ENCODE results near the gene PLAC8L1. TPM values are rescaled to one million over a fixed set of nuclear protein-coding genes. Genes with fewer than 3 reads are reported as not detected.
"Not testable (repeated sequence)": the region's sequence is repeated elsewhere in the genome, so short reads cannot be mapped to it uniquely, and the experiment has no call there.

PLAC8L1 gene
- total RNA-seq, 5 donors from 2014 or later (not counting 1 experiment from before 2014, with no cell fraction given): 0.43 to 1.4 (median 0.60) TPM; not detected in 2

DNA sequence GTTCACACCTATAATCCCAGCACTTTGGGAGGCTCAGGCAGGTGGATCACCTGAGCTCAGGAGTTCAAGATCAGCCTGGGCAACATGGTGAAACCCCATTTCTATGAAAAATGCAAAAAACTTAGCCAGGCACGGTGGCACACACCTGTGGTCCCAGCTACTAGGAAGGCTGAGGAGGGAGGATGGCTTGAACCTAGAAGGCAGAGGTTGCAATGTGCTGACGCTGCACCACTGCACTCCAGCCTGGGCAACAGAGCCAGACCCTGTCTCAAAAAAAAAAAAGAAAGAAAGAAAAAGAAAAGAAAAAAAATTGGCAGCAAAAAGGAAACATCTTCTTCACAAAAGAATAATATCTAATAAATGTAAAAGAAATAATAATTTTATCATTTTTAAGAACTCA lies 3.5 kb upstream of the PLAC8L1 start:
- H3K27ac ChIP-seq (ENCODE audit: low read length); H3K4me1 Mint-ChIP-seq; H3K4me3 Mint-ChIP-seq; DNase-seq; CTCF ChIA-PET; H3K9me3 ChIP-seq; POLR2A ChIA-PET; H3K27me3 ChIP-seq (replicated peaks in 1 of 2; ENCODE audit: control insufficient read depth in 2 of 2, extremely low read depth in 1 of 2, insufficient read depth in 2 of 2, low read length in 1 of 2); H3K4me1 ChIP-seq (ENCODE audit: control insufficient read depth in 1 of 2, extremely low read depth in 1 of 2, insufficient read depth in 2 of 2, low read length in 2 of 2); ATAC-seq (replicated peaks in 1 of 4); H3K27me3 Mint-ChIP-seq; H3K4me3 ChIP-seq (ENCODE audit: control insufficient read depth in 1 of 2, extremely low read depth in 1 of 2, low read length in 1 of 2); H3K27ac Mint-ChIP-seq; H3K9me3 Mint-ChIP-seq: not testable (repeated sequence)
- 80% methylated on average over 1 of the region's 2 CpGs for WGBS (ENCODE audit: insufficient coverage)
- peaks cover 20% of the 10 kb centered on the region for H3K36me3 Mint-ChIP-seq
- H3K36me3 ChIP-seq (ENCODE audit: control insufficient read depth in 2 of 2, extremely low read depth in 1 of 2, insufficient read depth in 1 of 2, low read length in 1 of 2): peaks cover 0 to 14% of the 10 kb centered on the region in 2 donors

DNA sequence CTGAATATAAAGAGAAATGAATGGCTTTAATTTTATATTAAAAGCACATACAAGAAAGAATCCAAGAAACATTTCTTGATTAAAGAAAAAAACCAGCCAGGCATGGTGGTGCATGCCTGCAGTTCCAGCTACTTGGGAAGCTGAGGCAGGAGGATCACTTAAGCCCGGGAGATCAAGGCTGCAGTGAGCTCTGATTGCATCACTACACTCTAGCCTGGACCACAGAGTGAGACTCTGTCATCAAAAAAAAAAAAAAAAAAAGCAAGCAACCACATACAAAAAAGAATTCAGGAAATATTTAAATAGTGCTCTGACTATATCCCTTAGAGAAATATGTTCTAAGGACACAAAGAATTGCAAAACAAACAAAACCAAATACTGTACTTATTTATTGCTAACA lies 2.5 kb upstream of the PLAC8L1 start:
- Histone ChIP-seq H3K27ac (ENCODE audit: low read length) (no peak overlapping the region), H3K9me3 (no peaks in the 10 kb centered on the region), H3K4me1 (ENCODE audit: control insufficient read depth in 1 of 2, extremely low read depth in 1 of 2, insufficient read depth in 2 of 2, low read length in 2 of 2) (no peaks in the 10 kb centered on the region), H3K27me3 (replicated peaks in 1 of 2; ENCODE audit: control insufficient read depth in 2 of 2, extremely low read depth in 1 of 2, insufficient read depth in 2 of 2, low read length in 1 of 2) (no peaks in the 10 kb centered on the region), H3K36me3 (ENCODE audit: control insufficient read depth in 2 of 2, extremely low read depth in 1 of 2, insufficient read depth in 1 of 2, low read length in 1 of 2) (peaks cover 0 to 9% of the 10 kb centered on the region in 2 donors), H3K4me3 (ENCODE audit: control insufficient read depth in 1 of 2, extremely low read depth in 1 of 2, low read length in 1 of 2) (no peak overlapping the region)
- WGBS (ENCODE audit: insufficient coverage): no CpG with 5 or more reads among the region's 1 CpG
- CTCF ChIA-PET: interaction anchor here in 1 of 2 donors (0.6 kb wide), 1 partner anchor 38 kb away, joined by 7 read pairs; no protein-coding TSS in a partner anchor
- DNase-seq (no peak), ATAC-seq (replicated peaks in 1 of 4) (no peak)
- Mint-ChIP-seq H3K27me3 (no peaks in the 10 kb centered on the region), H3K4me1 (no peaks in the 10 kb centered on the region), H3K27ac (no peak overlapping the region), H3K4me3 (no peak overlapping the region), H3K9me3 (no peaks in the 10 kb centered on the region), H3K36me3 (peaks cover 17% of the 10 kb centered on the region)
- POLR2A ChIA-PET: no interaction called here

DNA sequence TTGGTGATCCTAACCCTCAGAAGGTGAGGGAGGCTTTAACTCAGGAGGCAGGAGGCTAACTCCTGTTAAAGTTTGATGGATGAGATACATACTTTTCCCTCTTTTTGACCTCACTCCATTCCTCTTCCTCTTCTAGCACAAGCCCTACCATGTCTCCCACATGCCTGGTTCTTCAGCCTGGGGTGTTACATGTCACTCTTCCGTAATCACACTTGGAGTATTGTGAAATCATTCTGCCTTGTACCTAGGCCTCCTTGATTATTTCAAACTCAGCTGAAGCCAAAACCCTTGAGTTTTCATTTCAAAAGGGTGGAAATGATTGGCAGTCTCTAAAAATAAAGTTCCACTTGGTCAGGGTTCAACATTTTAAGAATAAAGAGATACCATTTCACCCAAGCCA lies 1.8 kb downstream of the PLAC8L1 start:
- no CpG with 5 or more reads among the region's 1 CpG for WGBS (ENCODE audit: insufficient coverage)
- no peaks in the 10 kb centered on the region for H3K27me3 Mint-ChIP-seq
- no peaks in the 10 kb centered on the region for H3K36me3 ChIP-seq (ENCODE audit: control insufficient read depth in 2 of 2, extremely low read depth in 1 of 2, insufficient read depth in 1 of 2, low read length in 1 of 2)
- H3K4me1 ChIP-seq (ENCODE audit: control insufficient read depth in 1 of 2, extremely low read depth in 1 of 2, insufficient read depth in 2 of 2, low read length in 2 of 2): no peaks in the 10 kb centered on the region
- no peak for ATAC-seq (replicated peaks in 1 of 4)
- DNase-seq: no peak
- ChIA-PET CTCF (no interaction called here), POLR2A (no interaction called here)
- no peak overlapping the region for H3K4me3 Mint-ChIP-seq
- H3K9me3 Mint-ChIP-seq: no peaks in the 10 kb centered on the region
- no peak overlapping the region for H3K27ac ChIP-seq (ENCODE audit: low read length)
- H3K36me3 Mint-ChIP-seq: peaks cover 11% of the 10 kb centered on the region
- no peak overlapping the region for H3K27ac Mint-ChIP-seq
- no peaks in the 10 kb centered on the region for H3K4me1 Mint-ChIP-seq
- no peak overlapping the region for H3K4me3 ChIP-seq (ENCODE audit: control insufficient read depth in 1 of 2, extremely low read depth in 1 of 2, low read length in 1 of 2)
- H3K27me3 ChIP-seq (replicated peaks in 1 of 2; ENCODE audit: control insufficient read depth in 2 of 2, extremely low read depth in 1 of 2, insufficient read depth in 2 of 2, low read length in 1 of 2): no peaks in the 10 kb centered on the region
- no peaks in the 10 kb centered on the region for H3K9me3 ChIP-seq

DNA sequence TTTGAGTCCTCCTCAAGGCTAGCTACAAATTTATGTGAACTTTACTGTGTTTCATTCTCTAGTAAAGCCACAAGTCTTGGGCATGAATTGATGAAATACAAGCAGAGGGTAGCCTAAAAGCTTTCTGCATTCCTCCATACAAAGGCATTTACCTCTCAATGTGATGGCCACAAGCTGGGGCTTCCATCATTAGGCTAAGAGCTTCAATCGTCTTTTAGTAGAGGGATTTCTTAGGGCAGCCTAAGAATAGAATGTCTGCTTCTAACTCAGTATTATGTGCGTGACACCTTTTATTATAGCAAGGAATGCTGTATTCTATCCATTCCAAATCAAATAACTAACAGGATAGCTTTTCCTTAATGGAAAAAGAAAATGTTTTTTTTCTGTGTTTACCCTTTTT lies 3.7 kb downstream of the PLAC8L1 start:
- ATAC-seq (replicated peaks in 1 of 4) (no peak), DNase-seq (no peak)
- WGBS (ENCODE audit: insufficient coverage): no CpG with 5 or more reads among the region's 2 CpGs
- no peaks in the 10 kb centered on the region for H3K4me1 Mint-ChIP-seq
- H3K36me3 Mint-ChIP-seq: peaks cover 11% of the 10 kb centered on the region
- H3K9me3 Mint-ChIP-seq: no peaks in the 10 kb centered on the region
- H3K27me3 Mint-ChIP-seq: no peaks in the 10 kb centered on the region
- no peaks in the 10 kb centered on the region for H3K4me1 ChIP-seq (ENCODE audit: control insufficient read depth in 1 of 2, extremely low read depth in 1 of 2, insufficient read depth in 2 of 2, low read length in 2 of 2)
- H3K4me3 ChIP-seq (ENCODE audit: control insufficient read depth in 1 of 2, extremely low read depth in 1 of 2, low read length in 1 of 2): no peak overlapping the region
- no peak overlapping the region for H3K27ac ChIP-seq (ENCODE audit: low read length)
- H3K27me3 ChIP-seq (replicated peaks in 1 of 2; ENCODE audit: control insufficient read depth in 2 of 2, extremely low read depth in 1 of 2, insufficient read depth in 2 of 2, low read length in 1 of 2): no peaks in the 10 kb centered on the region
- no peak overlapping the region for H3K27ac Mint-ChIP-seq
- ChIA-PET POLR2A (interaction anchor here (0.6 to 0.7 kb wide), 2 partner anchors 14 to 240 kb away, joined by 6 read pairs; no protein-coding TSS in a partner anchor), CTCF (interaction anchor here in 1 of 2 donors (0.6 kb wide), 1 partner anchor 1636 kb away, joined by 3 read pairs; no protein-coding TSS in a partner anchor)
- H3K9me3 ChIP-seq: no peaks in the 10 kb centered on the region
- no peaks in the 10 kb centered on the region for H3K36me3 ChIP-seq (ENCODE audit: control insufficient read depth in 2 of 2, extremely low read depth in 1 of 2, insufficient read depth in 1 of 2, low read length in 1 of 2)
- no peak overlapping the region for H3K4me3 Mint-ChIP-seq

DNA sequence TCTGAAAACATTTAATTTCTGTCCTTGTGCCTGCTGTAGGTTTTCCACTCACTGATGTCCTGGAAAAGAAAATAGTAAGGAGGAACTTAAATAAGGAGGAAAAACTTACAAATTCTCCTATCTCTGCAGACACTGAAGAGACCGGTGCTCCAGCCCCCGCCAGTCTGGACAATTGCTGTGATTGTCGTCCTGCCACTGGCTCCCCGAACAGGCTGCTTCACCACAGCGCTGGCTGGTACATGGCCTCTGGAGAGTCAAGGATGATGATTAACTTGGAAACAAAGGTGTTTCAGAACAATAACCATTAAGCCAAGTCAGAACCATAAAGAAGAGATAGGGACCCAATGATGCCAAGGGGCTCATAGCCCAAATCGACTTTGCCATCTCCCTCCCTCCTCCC lies 7.3 kb downstream of the PLAC8L1 start:
- CTCF ChIA-PET: no interaction called here
- H3K4me3 ChIP-seq (ENCODE audit: control insufficient read depth in 1 of 2, extremely low read depth in 1 of 2, low read length in 1 of 2): no peak overlapping the region
- no peak overlapping the region for H3K27ac Mint-ChIP-seq
- no peaks in the 10 kb centered on the region for H3K4me1 Mint-ChIP-seq
- POLR2A ChIA-PET: no interaction called here
- H3K36me3 ChIP-seq (ENCODE audit: control insufficient read depth in 2 of 2, extremely low read depth in 1 of 2, insufficient read depth in 1 of 2, low read length in 1 of 2): no peaks in the 10 kb centered on the region
- DNase-seq (no peak), ATAC-seq (replicated peaks in 1 of 4) (no peak)
- H3K36me3 Mint-ChIP-seq: peaks cover 4% of the 10 kb centered on the region
- H3K4me3 Mint-ChIP-seq: no peak overlapping the region
- H3K27me3 Mint-ChIP-seq: no peaks in the 10 kb centered on the region
- no peaks in the 10 kb centered on the region for H3K9me3 ChIP-seq
- WGBS (ENCODE audit: insufficient coverage): 78% methylated on average over 1 of the region's 6 CpGs
- no peaks in the 10 kb centered on the region for H3K27me3 ChIP-seq (replicated peaks in 1 of 2; ENCODE audit: control insufficient read depth in 2 of 2, extremely low read depth in 1 of 2, insufficient read depth in 2 of 2, low read length in 1 of 2)
- no peak overlapping the region for H3K27ac ChIP-seq (ENCODE audit: low read length)
- no peaks in the 10 kb centered on the region for H3K9me3 Mint-ChIP-seq
- H3K4me1 ChIP-seq (ENCODE audit: control insufficient read depth in 1 of 2, extremely low read depth in 1 of 2, insufficient read depth in 2 of 2, low read length in 2 of 2): no peaks in the 10 kb centered on the region

DNA sequence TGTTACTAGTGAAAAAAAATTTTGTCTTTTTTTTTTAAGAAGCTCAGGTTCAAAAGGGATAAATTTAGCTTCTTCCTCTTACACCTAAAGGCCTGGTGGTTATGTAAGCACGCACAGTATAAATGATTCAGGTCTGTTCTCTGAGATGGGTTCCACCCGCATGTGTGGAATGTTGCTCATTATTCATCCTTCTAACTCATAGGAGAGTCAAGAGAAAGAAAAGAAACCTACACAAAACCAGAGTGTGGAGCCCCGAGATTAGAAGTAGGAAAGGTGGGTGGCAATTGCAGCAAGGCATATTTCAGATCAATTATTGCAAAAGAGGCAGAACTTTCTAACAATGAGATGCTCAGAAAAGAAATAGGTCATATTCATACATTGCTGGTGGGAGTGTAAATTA lies 13.5 kb downstream of the PLAC8L1 start:
- Mint-ChIP-seq H3K36me3 (peaks cover 2% of the 10 kb centered on the region), H3K4me3 (no peak overlapping the region), H3K9me3 (no peaks in the 10 kb centered on the region), H3K27ac (no peak overlapping the region), H3K27me3 (no peaks in the 10 kb centered on the region), H3K4me1 (no peaks in the 10 kb centered on the region)
- H3K4me1 ChIP-seq (ENCODE audit: control insufficient read depth in 1 of 2, extremely low read depth in 1 of 2, insufficient read depth in 2 of 2, low read length in 2 of 2): no peaks in the 10 kb centered on the region
- ATAC-seq (replicated peaks in 1 of 4) (no peak), DNase-seq (no peak)
- H3K4me3 ChIP-seq (ENCODE audit: control insufficient read depth in 1 of 2, extremely low read depth in 1 of 2, low read length in 1 of 2): no peak overlapping the region
- ChIA-PET CTCF (interaction anchor here (0.6 to 0.7 kb wide), 2 partner anchors 349 to 1360 kb away, joined by 3 to 4 read pairs; no protein-coding TSS in a partner anchor), POLR2A (no interaction called here)
- no peak overlapping the region for H3K27ac ChIP-seq (ENCODE audit: low read length)
- no peaks in the 10 kb centered on the region for H3K27me3 ChIP-seq (replicated peaks in 1 of 2; ENCODE audit: control insufficient read depth in 2 of 2, extremely low read depth in 1 of 2, insufficient read depth in 2 of 2, low read length in 1 of 2)
- WGBS (ENCODE audit: insufficient coverage): no CpG with 5 or more reads among the region's 3 CpGs
- H3K36me3 ChIP-seq (ENCODE audit: control insufficient read depth in 2 of 2, extremely low read depth in 1 of 2, insufficient read depth in 1 of 2, low read length in 1 of 2): no peaks in the 10 kb centered on the region
- no peaks in the 10 kb centered on the region for H3K9me3 ChIP-seq

DNA sequence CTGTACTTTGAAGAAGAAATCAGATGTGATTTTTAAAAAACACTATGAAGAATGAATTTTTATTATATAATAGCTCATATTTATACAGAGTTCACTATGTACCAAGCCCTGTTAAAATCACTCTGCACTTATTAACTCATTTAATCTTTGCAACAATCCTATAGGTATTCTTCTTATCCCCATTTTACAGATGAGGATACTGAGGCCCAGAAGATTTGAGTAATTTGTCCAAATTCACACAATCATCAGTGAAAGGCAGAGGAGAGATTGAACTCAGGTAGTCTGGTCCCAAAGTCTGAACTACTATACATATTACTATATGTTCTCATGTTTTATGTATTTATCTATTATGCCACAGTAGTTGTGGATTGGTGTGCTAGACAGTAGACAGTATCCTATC lies 16.1 kb downstream of the PLAC8L1 start:
- Mint-ChIP-seq H3K36me3 (no peaks in the 10 kb centered on the region), H3K27me3 (no peaks in the 10 kb centered on the region), H3K4me1 (no peaks in the 10 kb centered on the region), H3K9me3 (no peaks in the 10 kb centered on the region), H3K4me3 (no peak overlapping the region), H3K27ac (no peak overlapping the region)
- Histone ChIP-seq H3K27ac (ENCODE audit: low read length) (no peak overlapping the region), H3K4me1 (ENCODE audit: control insufficient read depth in 1 of 2, extremely low read depth in 1 of 2, insufficient read depth in 2 of 2, low read length in 2 of 2) (no peaks in the 10 kb centered on the region), H3K36me3 (ENCODE audit: control insufficient read depth in 2 of 2, extremely low read depth in 1 of 2, insufficient read depth in 1 of 2, low read length in 1 of 2) (no peaks in the 10 kb centered on the region), H3K27me3 (replicated peaks in 1 of 2; ENCODE audit: control insufficient read depth in 2 of 2, extremely low read depth in 1 of 2, insufficient read depth in 2 of 2, low read length in 1 of 2) (no peaks in the 10 kb centered on the region), H3K9me3 (no peaks in the 10 kb centered on the region), H3K4me3 (ENCODE audit: control insufficient read depth in 1 of 2, extremely low read depth in 1 of 2, low read length in 1 of 2) (no peak overlapping the region)
- ChIA-PET CTCF (no interaction called here), POLR2A (no interaction called here)
- no peak for DNase-seq
- ATAC-seq (replicated peaks in 1 of 4): no peak

All from T-cell (primary cell).